K562 (cell line): ENCODE measurements around the gene ATE1. TPM values are rescaled to one million over a fixed set of nuclear protein-coding genes. Genes with fewer than 3 reads are reported as not detected.
A peak's percentile ranks its signal among the peaks of the same experiment; 100 is the strongest.

ENCODE experiments used
- ARID4B ChIP-seq: sonication (generic); formaldehyde crosslinking; IDR thresholded peaks from 2 replicates; pipeline ENCODE4 v1.8.0; 2022; ENCODE audit warnings: mild to moderate bottlenecking, missing genetic modification reagents
- BRF1 ChIP-seq: IDR thresholded peaks from 3 replicates; pipeline ENCODE4 v1.6.1; 2011; ENCODE audit warnings: borderline replicate concordance, mild to moderate bottlenecking; ENCODE audit not compliant: insufficient read length; ENCODE audit errors: extremely low read depth
- CHD2 ChIP-seq: IDR thresholded peaks from 2 replicates; pipeline ENCODE4 v1.6.1; 2011; ENCODE audit warnings: low read depth, low read length
- CREB1 ChIP-seq, 2 experiments: sonication (generic) in 1 of 2; formaldehyde crosslinking in 1 of 2; IDR thresholded peaks; 2 replicates each; pipeline versions ENCODE4 v1.6.1 to v1.8.0; 2012 to 2022; ENCODE audit warnings: inconsistent platforms in 1 of 2, mild to moderate bottlenecking in 1 of 2, missing genetic modification reagents in 1 of 2, moderate library complexity in 1 of 2
- CREB3L1 ChIP-seq: fragments of 450-650 bp; IDR thresholded peaks from 2 replicates; pipeline ENCODE4 v1.6.1; 2014; ENCODE audit warnings: low read depth, mild to moderate bottlenecking, moderate library complexity, borderline replicate concordance
- ETV1 ChIP-seq: fragments of 450-650 bp; conservative IDR thresholded peaks from 2 replicates; pipeline ENCODE4 v1.6.1; 2016; ENCODE audit warnings: missing genetic modification characterization, control low read depth, low read depth, missing compliant biosample characterization
- HDAC6 ChIP-seq: IDR thresholded peaks from 2 replicates; pipeline ENCODE4 v1.6.1; 2012; ENCODE audit warnings: low read depth, mild to moderate bottlenecking, control low read depth, inconsistent platforms, low read length, moderate library complexity
- NFE2L1 ChIP-seq: fragments of 450-650 bp; IDR thresholded peaks from 2 replicates; pipeline ENCODE4 v1.6.1; 2016; ENCODE audit warnings: missing genetic modification characterization, low read depth, mild to moderate bottlenecking, missing compliant biosample characterization, moderate library complexity, borderline replicate concordance
- PCBP1 ChIP-seq: fragments of 200-400 bp; formaldehyde crosslinking; IDR thresholded peaks from 2 replicates; pipeline ENCODE4 v1.6.1; 2018; ENCODE audit warnings: mild to moderate bottlenecking, low read depth, low read length; ENCODE audit not compliant: poor library complexity, severe bottlenecking
- RAD21 ChIP-seq, 2 experiments: fragments of 250-450 bp in 1 of 2; fragments of 450-650 bp in 1 of 2; sonication (Bioruptor Pico) in 1 of 2; formaldehyde crosslinking in 1 of 2; IDR thresholded peaks in 1 of 2; conservative IDR thresholded peaks in 1 of 2; 2 replicates each; pipeline versions ENCODE4 v1.4.0 to v1.8.0; 2020 to 2022; ENCODE audit warnings: mild to moderate bottlenecking in 2 of 2, moderate library complexity in 1 of 2
- RBM17 ChIP-seq: fragments of 200-400 bp; formaldehyde crosslinking; IDR thresholded peaks from 2 replicates; pipeline ENCODE4 v1.6.1; 2017; ENCODE audit warnings: low read depth, mild to moderate bottlenecking, low read length, borderline replicate concordance
- RHOXF2B ChIP-seq: fragments of 250-450 bp; sonication (Bioruptor Pico); conservative IDR thresholded peaks from 2 replicates; pipeline ENCODE4 v1.5.1; 2021
- SAFB ChIP-seq: fragments of 200-400 bp; formaldehyde crosslinking; IDR thresholded peaks from 2 replicates; pipeline ENCODE4 v1.6.1; 2017; ENCODE audit warnings: low read depth, low read length, borderline replicate concordance
- ZBTB2 ChIP-seq: fragments of 450-650 bp; IDR thresholded peaks from 2 replicates; pipeline ENCODE4 v1.6.1; 2016; ENCODE audit warnings: antibody characterized with exemption
- ZFPM2 ChIP-seq: fragments of 250-450 bp; sonication (Bioruptor Pico); IDR thresholded peaks from 2 replicates; pipeline ENCODE4 v1.5.1; 2022; ENCODE audit warnings: mild to moderate bottlenecking
- ZNF239 ChIP-seq: fragments of 250-450 bp; sonication (Bioruptor Pico); IDR thresholded peaks from 2 replicates; pipeline ENCODE4 v1.4.0; 2020; ENCODE audit warnings: mild to moderate bottlenecking
- ZNF436 ChIP-seq: fragments of 250-450, 450-650 bp; sonication (Bioruptor Pico); formaldehyde crosslinking; IDR thresholded peaks from 2 replicates; pipeline ENCODE4 v1.7.0; 2020; ENCODE audit warnings: mild to moderate bottlenecking
- polyA plus RNA-seq, 8 experiments: library from polyadenylated mRNA; depleted of rRNA in 4 of 8; stranded (reverse) in 5 of 8; unstranded in 3 of 8; fragments of >200 nt; fragmentation: Nextera tagmentation in 2 of 8; fragmentation: Illumina TruSeq in 1 of 8; extraction: Ambion mirVana in 2 of 8; extraction: Trizol in 1 of 8; gene quantifications; 2 replicates each; pipeline versions ENCODE4 v1.2.1 to v1.2.3, GENCODE V29; 2011 to 2014; ENCODE audit warnings: inconsistent platforms in 1 of 8, missing spikeins in 1 of 8
- total RNA-seq, 7 experiments: library from RNA; depleted of rRNA in 6 of 7; stranded (reverse); fragments of >200 nt in 6 of 7; fragmentation: Illumina TruSeq in 2 of 7; extraction: Trizol in 2 of 7; gene quantifications; 2 replicates each; pipeline versions ENCODE4 v1.2.1 to v1.2.3, GENCODE V29; 2011 to 2021; ENCODE audit warnings: low replicate concordance in 1 of 7
- TF ChIP-seq, protein P1 (sequence below): fragments of 250-450 bp; sonication (Bioruptor Pico); IDR thresholded peaks from 2 replicates; pipeline ENCODE4 v1.4.0; 2020; ENCODE audit warnings: mild to moderate bottlenecking

The ATE1 gene
- total and polyA plus RNA-seq, 9 of the 15 experiments (the other 6 are each of a cell fraction or from before 2014, with no cell fraction given), result 3.0 to 14.2 (median 8.8) TPM

- TF ChIP-seq CHD2 (peak; percentile 64; the same call in 1 of the 2 replicates), SAFB (no peak), ZFPM2 (CRISPR knock-in tag) (no peak), CREB3L1 (no peak), RBM17 (no peak), ZNF436 (CRISPR knock-in tag) (no peak), NFE2L1 (tag) (no peak), ETV1 (tag) (no peak), ZNF239 (CRISPR knock-in tag) (no peak), CREB1 (IDR thresholded peaks at IDR 0.05) (no peak), CREB1 (CRISPR knock-in tag; IDR thresholded peaks at IDR 0.05) (0 out of 2 replicates have a peak, but pooled peaks have one; percentile 33), PCBP1 (peak; percentile 52), BRF1 (no peak), ARID4B (CRISPR knock-in tag) (no peak), RHOXF2B (CRISPR knock-in tag) (no peak), RAD21 (CRISPR knock-in tag; conservative IDR thresholded peaks at IDR 0.05 in 1 of 2, IDR thresholded peaks at IDR 0.05 in 1 of 2) (no peak), HDAC6 (no peak), ZBTB2 (no peak)
- TF ChIP-seq, protein P1, sequence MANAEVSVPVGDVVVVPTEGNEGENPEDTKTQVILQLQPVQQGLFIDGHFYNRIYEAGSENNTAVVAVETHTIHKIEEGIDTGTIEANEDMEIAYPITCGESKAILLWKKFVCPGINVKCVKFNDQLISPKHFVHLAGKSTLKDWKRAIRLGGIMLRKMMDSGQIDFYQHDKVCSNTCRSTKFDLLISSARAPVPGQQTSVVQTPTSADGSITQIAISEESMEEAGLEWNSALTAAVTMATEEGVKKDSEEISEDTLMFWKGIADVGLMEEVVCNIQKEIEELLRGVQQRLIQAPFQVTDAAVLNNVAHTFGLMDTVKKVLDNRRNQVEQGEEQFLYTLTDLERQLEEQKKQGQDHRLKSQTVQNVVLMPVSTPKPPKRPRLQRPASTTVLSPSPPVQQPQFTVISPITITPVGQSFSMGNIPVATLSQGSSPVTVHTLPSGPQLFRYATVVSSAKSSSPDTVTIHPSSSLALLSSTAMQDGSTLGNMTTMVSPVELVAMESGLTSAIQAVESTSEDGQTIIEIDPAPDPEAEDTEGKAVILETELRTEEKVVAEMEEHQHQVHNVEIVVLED, result peak; percentile 45; the same call in 1 of the 2 replicates
These were observed at the start of gene ATE1 (continued) for GRCh38 chr10:121927841-121928527.
